Brain pericyte (primary cell): ENCODE measurements around the gene LACTBL1.

Source experiments
- DNase-seq: peaks from one replicate; pipeline ENCODE4 v3.0.0-alpha.2; 2012; ENCODE audit warnings: low read depth, low spot score

The LACTBL1 gene

GRCh38 chr1:22944346-22945055 is 28.2 kb downstream of the LACTBL1 start:
- DNase-seq, result no peak

GRCh38 chr1:22941257-22941656 is 31.4 kb downstream of the LACTBL1 start:
- DNase-seq, result no peak

- DNase-seq, result no peak
These were observed 36.0 kb downstream of the LACTBL1 start for GRCh38 chr1:22936681-22937080.

- no peak for DNase-seq
These were observed 37.2 kb downstream of the LACTBL1 start for GRCh38 chr1:22935433-22935832.

- DNase-seq, result no peak
These were observed 39.7 kb downstream of the LACTBL1 start for GRCh38 chr1:22932803-22933470.

- DNase-seq, result no peak
These were observed 42.3 kb downstream of the LACTBL1 start for GRCh38 chr1:22930240-22930912.

GRCh38 chr1:22925111-22925510 is 47.6 kb downstream of the LACTBL1 start:
- no peak for DNase-seq

GRCh38 chr1:22922640-22923039 is 50.0 kb downstream of the LACTBL1 start:
- no peak for DNase-seq

GRCh38 chr1:22921452-22922126 is 51.1 kb downstream of the LACTBL1 start:
- DNase-seq, result no peak

GRCh38 chr1:22920734-22921451 is 51.8 kb downstream of the LACTBL1 start:
- DNase-seq, result no peak

- no peak for DNase-seq
These were observed 52.5 kb downstream of the LACTBL1 start for GRCh38 chr1:22920026-22920733.

- DNase-seq, result no peak
These were observed 53.2 kb downstream of the LACTBL1 start for GRCh38 chr1:22919341-22920025.

GRCh38 chr1:22918644-22919043 is 54.0 kb downstream of the LACTBL1 start:
- no peak for DNase-seq

- no peak for DNase-seq
These were observed 54.7 kb downstream of the LACTBL1 start for GRCh38 chr1:22917989-22918388.

- DNase-seq, result no peak
These were observed 56.2 kb downstream of the LACTBL1 start for GRCh38 chr1:22916471-22916820.

GRCh38 chr1:22915816-22916470 is 56.7 kb downstream of the LACTBL1 start:
- DNase-seq, result no peak

- DNase-seq, result no peak
These were observed 57.4 kb downstream of the LACTBL1 start for GRCh38 chr1:22915231-22915630.

GRCh38 chr1:22914633-22915217 is 57.9 kb downstream of the LACTBL1 start:
- no peak for DNase-seq

GRCh38 chr1:22914156-22914555 is 58.5 kb downstream of the LACTBL1 start:
- DNase-seq, result no peak
